ENCODE data around the gene TNFSF15. TPM values are rescaled to one million over a fixed set of nuclear protein-coding genes. Genes with fewer than 3 reads are reported as not detected.

The TNFSF15 gene
- total RNA-seq, 4 donors from 2014 or later, result 0.15 to 3.3 TPM; not detected in 2

GRCh38 chr9:114804505-114804904, 1.3 kb downstream of the TNFSF15 start:
- no peak overlapping the region for H3K27ac ChIP-seq
- TF ChIP-seq POLR2A (IDR thresholded peaks at IDR 0.05) (no peak), CTCF (IDR thresholded peaks at IDR 0.05) (no peak)
- H3K27me3 ChIP-seq, result no peaks in the 10 kb centered on the region
- H3K9me3 ChIP-seq, result no peaks in the 10 kb centered on the region
- DNase-seq, result peak in 1 of 2 donors; percentile 29
- no peak overlapping the region for H3K4me3 ChIP-seq
- H3K4me1 ChIP-seq, result no peaks in the 10 kb centered on the region
- H3K36me3 ChIP-seq, result no peaks in the 10 kb centered on the region
- intact Hi-C loops (cut with DNase I; ENCODE audit: low total_unique reads), result no loop called here

- TF ChIP-seq POLR2A (IDR thresholded peaks at IDR 0.05) (no peak), CTCF (IDR thresholded peaks at IDR 0.05) (no peak)
- Histone ChIP-seq H3K4me1 (no peaks in the 10 kb centered on the region), H3K36me3 (no peaks in the 10 kb centered on the region), H3K9me3 (no peaks in the 10 kb centered on the region), H3K27me3 (no peaks in the 10 kb centered on the region), H3K27ac (no peak overlapping the region), H3K4me3 (no peak overlapping the region)
- DNase-seq, result no peak
- intact Hi-C loops (cut with DNase I; ENCODE audit: low total_unique reads), result no loop called here
Measured at GRCh38 chr9:114803479-114804265, 2.2 kb downstream of the TNFSF15 start.

GRCh38 chr9:114799925-114800324, 5.9 kb downstream of the TNFSF15 start:
- DNase-seq, result no peak
- no peaks in the 10 kb centered on the region for H3K4me1 ChIP-seq
- H3K36me3 ChIP-seq, result no peaks in the 10 kb centered on the region
- H3K27ac ChIP-seq, result no peak overlapping the region
- no peaks in the 10 kb centered on the region for H3K9me3 ChIP-seq
- H3K4me3 ChIP-seq, result no peak overlapping the region
- TF ChIP-seq POLR2A (IDR thresholded peaks at IDR 0.05) (no peak), CTCF (IDR thresholded peaks at IDR 0.05) (no peak)
- no peaks in the 10 kb centered on the region for H3K27me3 ChIP-seq
- intact Hi-C loops (cut with DNase I; ENCODE audit: low total_unique reads), result no loop called here

GRCh38 chr9:114799441-114799840, 6.4 kb downstream of the TNFSF15 start:
- no peak overlapping the region for H3K27ac ChIP-seq
- intact Hi-C loops (cut with DNase I; ENCODE audit: low total_unique reads), result no loop called here
- H3K36me3 ChIP-seq, result no peaks in the 10 kb centered on the region
- H3K9me3 ChIP-seq, result no peaks in the 10 kb centered on the region
- no peak overlapping the region for H3K4me3 ChIP-seq
- DNase-seq, result no peak
- no peaks in the 10 kb centered on the region for H3K4me1 ChIP-seq
- H3K27me3 ChIP-seq, result no peaks in the 10 kb centered on the region
- TF ChIP-seq CTCF (IDR thresholded peaks at IDR 0.05), result no peak
- no peak for TF ChIP-seq POLR2A (IDR thresholded peaks at IDR 0.05)

GRCh38 chr9:114798780-114799427, 6.9 kb downstream of the TNFSF15 start:
- Histone ChIP-seq H3K36me3 (no peaks in the 10 kb centered on the region), H3K27me3 (no peaks in the 10 kb centered on the region), H3K4me1 (no peaks in the 10 kb centered on the region), H3K27ac (no peak overlapping the region), H3K4me3 (no peak overlapping the region), H3K9me3 (no peaks in the 10 kb centered on the region)
- DNase-seq, result no peak
- TF ChIP-seq POLR2A (IDR thresholded peaks at IDR 0.05) (no peak), CTCF (IDR thresholded peaks at IDR 0.05) (no peak)
- intact Hi-C loops (cut with DNase I; ENCODE audit: low total_unique reads), result no loop called here

Data from uterus (tissue), 4 donors.